ENCODE results near the gene SPDYE4. TPM values are rescaled to one million over a fixed set of nuclear protein-coding genes. Genes with fewer than 3 reads are reported as not detected.

SPDYE4 gene
- total RNA-seq, 2 experiments from 2014 or later: not detected

- POLR2A ChIA-PET: no interaction called here
- no peaks in the 10 kb centered on the region for H3K36me3 Mint-ChIP-seq (ENCODE audit: low read depth)
Observed at GRCh38 chr17:8724451-8724850, 33.9 kb downstream of the SPDYE4 start.

GRCh38 chr17:8720596-8720995 is 37.8 kb downstream of the SPDYE4 start:
- Histone ChIP-seq H3K9me3 (ENCODE audit: control insufficient read depth in 1 of 2, insufficient read depth in 1 of 2, low read length in 2 of 2) (no peaks in the 10 kb centered on the region), H3K4me1 (ENCODE audit: insufficient read depth, low read length) (no peaks in the 10 kb centered on the region), H3K36me3 (ENCODE audit: insufficient read depth, low read length) (no peaks in the 10 kb centered on the region), H3K4me3 (ENCODE audit: low read length) (no peak overlapping the region), H3K27ac (ENCODE audit: low read depth in 1 of 2, low read length in 2 of 2) (no peak overlapping the region), H3K27me3 (ENCODE audit: control insufficient read depth in 1 of 2, insufficient read depth in 2 of 2, low read length in 2 of 2) (no peaks in the 10 kb centered on the region)
- H3K36me3 Mint-ChIP-seq (ENCODE audit: low read depth): no peaks in the 10 kb centered on the region
- DNase-seq (no peak), ATAC-seq (ENCODE audit: poor library complexity) (no peak)
- H3K4me1 Mint-ChIP-seq (ENCODE audit: low read depth): no peaks in the 10 kb centered on the region
- H3K27me3 Mint-ChIP-seq: no peaks in the 10 kb centered on the region
- ChIA-PET POLR2A (no interaction called here), CTCF (no interaction called here)
- intact Hi-C loops (cut with DNase I, micrococcal nuclease): no loop called here
- TF ChIP-seq CTCF (IDR thresholded peaks at IDR 0.05): no peak
- no peaks in the 10 kb centered on the region for H3K9me3 Mint-ChIP-seq
- H3K4me3 Mint-ChIP-seq: no peak overlapping the region
- no peak overlapping the region for H3K27ac Mint-ChIP-seq

More at GRCh38 chr17:8724451-8724850, 33.9 kb downstream of the SPDYE4 start:
- Histone ChIP-seq H3K4me3 (ENCODE audit: low read length) (no peak overlapping the region), H3K9me3 (ENCODE audit: control insufficient read depth in 1 of 2, insufficient read depth in 1 of 2, low read length in 2 of 2) (no peaks in the 10 kb centered on the region), H3K27ac (ENCODE audit: low read depth in 1 of 2, low read length in 2 of 2) (no peak overlapping the region), H3K27me3 (ENCODE audit: control insufficient read depth in 1 of 2, insufficient read depth in 2 of 2, low read length in 2 of 2) (no peaks in the 10 kb centered on the region), H3K4me1 (ENCODE audit: insufficient read depth, low read length) (no peaks in the 10 kb centered on the region), H3K36me3 (ENCODE audit: insufficient read depth, low read length) (no peaks in the 10 kb centered on the region)
- CTCF ChIA-PET: no interaction called here
- Mint-ChIP-seq H3K4me1 (ENCODE audit: low read depth) (no peaks in the 10 kb centered on the region), H3K9me3 (no peaks in the 10 kb centered on the region), H3K27ac (no peak overlapping the region), H3K27me3 (no peaks in the 10 kb centered on the region), H3K4me3 (no peak overlapping the region)
- TF ChIP-seq CTCF (IDR thresholded peaks at IDR 0.05): no peak
- DNase-seq: no peak
- intact Hi-C loops (cut with DNase I, micrococcal nuclease): no loop called here
- no peak for ATAC-seq (ENCODE audit: poor library complexity)

GRCh38 chr17:8719291-8720246 is 38.8 kb downstream of the SPDYE4 start:
- H3K36me3 ChIP-seq (ENCODE audit: insufficient read depth, low read length): no peaks in the 10 kb centered on the region
- Mint-ChIP-seq H3K27ac (no peak overlapping the region), H3K9me3 (no peaks in the 10 kb centered on the region), H3K4me3 (no peak overlapping the region), H3K4me1 (ENCODE audit: low read depth) (no peaks in the 10 kb centered on the region), H3K36me3 (ENCODE audit: low read depth) (no peaks in the 10 kb centered on the region), H3K27me3 (no peaks in the 10 kb centered on the region)
- no peaks in the 10 kb centered on the region for H3K27me3 ChIP-seq (ENCODE audit: control insufficient read depth in 1 of 2, insufficient read depth in 2 of 2, low read length in 2 of 2)
- ATAC-seq (ENCODE audit: poor library complexity) (no peak), DNase-seq (no peak)
- CTCF ChIA-PET: no interaction called here
- intact Hi-C loops (cut with DNase I, micrococcal nuclease): no loop called here
- no peaks in the 10 kb centered on the region for H3K9me3 ChIP-seq (ENCODE audit: control insufficient read depth in 1 of 2, insufficient read depth in 1 of 2, low read length in 2 of 2)
- H3K4me3 ChIP-seq (ENCODE audit: low read length): no peak overlapping the region
- H3K27ac ChIP-seq (ENCODE audit: low read depth in 1 of 2, low read length in 2 of 2): no peak overlapping the region
- POLR2A ChIA-PET: no interaction called here
- no peaks in the 10 kb centered on the region for H3K4me1 ChIP-seq (ENCODE audit: insufficient read depth, low read length)
- TF ChIP-seq CTCF (IDR thresholded peaks at IDR 0.05): no peak
